ENCODE measurements around the gene WFIKKN1. TPM values are rescaled to one million over a fixed set of nuclear protein-coding genes. Genes with fewer than 3 reads are reported as not detected.

The WFIKKN1 gene
- total RNA-seq, 1 experiment from 2014 or later: 0.05 TPM

DNA sequence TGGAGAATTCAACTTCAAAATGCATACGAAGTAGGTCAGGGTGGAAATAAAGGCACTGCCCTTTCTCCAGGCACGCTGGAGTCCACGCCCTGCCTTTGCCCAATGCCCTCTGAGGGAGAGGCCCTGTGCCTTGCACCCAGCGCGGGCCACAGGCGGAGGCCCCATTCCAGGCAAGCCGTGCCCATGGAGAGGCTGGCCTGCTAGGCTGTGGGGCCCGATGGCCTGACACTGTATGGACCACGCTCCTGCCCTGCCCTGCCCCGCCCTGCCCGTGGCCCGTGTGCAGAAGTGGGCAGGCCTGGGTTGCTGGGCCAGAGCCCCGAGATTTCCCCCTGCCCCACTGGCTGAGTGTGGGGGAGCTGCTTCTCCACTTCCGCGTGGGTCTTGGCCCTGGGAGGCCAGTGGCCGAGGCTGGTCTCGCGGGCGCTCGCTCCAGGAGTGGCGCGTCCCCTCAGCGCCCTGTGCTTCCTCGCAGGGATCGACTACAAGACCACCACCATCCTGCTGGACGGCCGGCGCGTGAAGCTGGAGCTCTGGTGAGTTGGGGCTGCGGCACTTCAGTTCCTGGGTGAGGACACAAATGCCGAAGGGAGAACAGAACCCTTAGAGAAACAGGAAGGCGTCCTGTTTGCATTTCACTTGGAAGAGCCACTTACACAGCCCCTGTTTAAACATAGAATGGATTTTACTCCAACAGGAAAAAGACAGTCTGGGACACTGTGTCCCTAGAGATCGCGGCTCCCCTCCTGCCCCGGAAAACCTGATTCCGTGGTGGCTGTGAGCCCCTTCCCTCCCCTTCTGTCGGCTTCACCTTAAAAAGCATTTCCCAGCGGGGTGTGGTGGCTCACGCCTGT is 13.8 kb upstream of the WFIKKN1 start:
- no peak for DNase-seq (ENCODE audit: low read depth, low spot score)
- in situ Hi-C loops (cut with HindIII; ENCODE audit: low pct_unique_long_range_greater_than_20kb, low sequenced_read_pairs): no loop called here

DNA sequence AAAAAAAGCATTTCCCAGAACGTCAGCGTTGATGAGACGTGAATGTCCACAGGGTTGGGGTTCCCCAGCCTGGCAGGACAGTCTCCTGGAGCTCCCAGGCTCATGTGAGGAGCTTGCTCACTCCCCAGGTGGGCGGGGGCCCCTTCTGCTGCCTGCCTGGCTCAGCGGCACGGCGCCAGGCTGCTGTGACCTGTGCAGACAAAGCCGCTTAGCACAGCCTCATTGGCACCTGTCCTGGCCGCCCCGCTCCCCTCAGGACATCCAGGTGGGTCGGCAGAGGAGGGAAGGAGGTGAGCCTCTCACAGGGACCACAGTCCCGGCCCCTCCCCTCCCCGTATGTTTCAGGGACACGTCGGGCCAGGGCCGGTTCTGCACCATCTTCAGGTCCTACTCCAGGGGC is 12.9 kb upstream of the WFIKKN1 start:
- in situ Hi-C loops (cut with HindIII; ENCODE audit: low pct_unique_long_range_greater_than_20kb, low sequenced_read_pairs): no loop called here
- DNase-seq (ENCODE audit: low read depth, low spot score): no peak

GRCh38 chr16:619476-620100 is 11.2 kb upstream of the WFIKKN1 start:
- DNase-seq (ENCODE audit: low read depth, low spot score): no peak
- in situ Hi-C loops (cut with HindIII; ENCODE audit: low pct_unique_long_range_greater_than_20kb, low sequenced_read_pairs): no loop called here

DNA sequence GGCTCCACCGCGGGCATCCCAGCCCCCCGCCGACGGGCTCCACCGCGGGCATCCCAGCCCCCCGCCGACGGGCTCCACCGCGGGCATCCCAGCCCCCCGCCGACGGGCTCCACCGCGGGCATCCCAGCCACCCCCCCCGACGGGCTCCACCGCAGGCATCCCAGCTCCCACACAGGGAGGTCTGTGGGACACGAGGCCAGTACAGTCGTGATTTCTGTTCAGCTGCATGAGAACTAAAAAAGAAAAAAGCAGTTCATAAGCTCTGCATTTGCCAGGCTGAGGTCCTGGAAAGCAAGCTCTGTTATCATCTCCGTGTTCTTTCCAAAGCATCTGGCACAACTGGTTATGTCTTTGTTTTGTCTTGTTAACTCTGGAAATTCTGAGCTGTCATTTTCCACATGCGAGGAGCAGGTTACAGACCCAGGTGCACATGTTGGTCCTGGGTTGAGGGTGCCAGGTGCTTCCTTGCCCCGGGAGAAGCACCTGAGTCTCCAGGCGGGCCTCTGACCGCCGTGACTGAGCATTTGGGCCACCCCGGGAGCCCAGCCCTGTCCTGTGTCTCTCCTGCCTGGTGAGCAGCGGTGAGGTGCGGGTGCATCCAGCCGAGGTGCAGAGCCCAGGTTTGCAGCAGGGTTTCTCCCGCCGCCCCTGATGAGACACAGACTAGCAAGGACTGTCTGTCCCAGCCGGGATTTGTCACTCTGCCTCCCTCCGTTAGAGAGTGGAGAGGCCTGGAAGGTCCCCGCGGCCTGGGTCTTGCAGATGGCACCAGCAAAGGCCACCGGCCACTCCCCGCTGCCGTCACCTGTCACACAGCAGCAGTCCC is 9.9 kb upstream of the WFIKKN1 start:
- in situ Hi-C loops (cut with HindIII; ENCODE audit: low pct_unique_long_range_greater_than_20kb, low sequenced_read_pairs): no loop called here

GRCh38 chr16:621526-622105 is 9.2 kb upstream of the WFIKKN1 start:
- DNase-seq (ENCODE audit: low read depth, low spot score): no peak
- in situ Hi-C loops (cut with HindIII; ENCODE audit: low pct_unique_long_range_greater_than_20kb, low sequenced_read_pairs): no loop called here

More for the DNA sequence above, 9.9 kb upstream of the WFIKKN1 start:
- DNase-seq (ENCODE audit: low read depth, low spot score): no peak

DNA sequence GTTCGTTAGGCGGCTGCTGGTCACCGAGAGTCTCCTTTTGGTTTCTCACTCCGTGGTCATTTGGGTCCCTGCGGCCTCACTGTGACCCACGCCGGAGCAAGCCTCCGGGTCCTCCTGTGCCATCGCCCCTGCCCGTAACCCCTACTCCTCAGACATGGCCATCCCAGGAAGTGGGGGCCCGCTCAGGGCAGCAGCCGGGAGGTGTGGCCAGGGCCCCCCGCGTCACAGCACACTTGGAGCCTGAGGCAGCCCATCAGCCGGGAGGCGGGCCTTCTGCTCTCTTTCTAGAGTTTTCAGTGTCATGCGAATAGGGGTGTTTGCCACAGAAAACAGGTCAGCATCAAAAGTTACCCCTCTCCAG is 7.9 kb upstream of the WFIKKN1 start:
- in situ Hi-C loops (cut with HindIII; ENCODE audit: low pct_unique_long_range_greater_than_20kb, low sequenced_read_pairs): no loop called here
- no peak for DNase-seq (ENCODE audit: low read depth, low spot score)

- in situ Hi-C loops (cut with HindIII; ENCODE audit: low pct_unique_long_range_greater_than_20kb, low sequenced_read_pairs): no loop called here
- no peak for DNase-seq (ENCODE audit: low read depth, low spot score)
Observed at GRCh38 chr16:624526-625070, 6.2 kb upstream of the WFIKKN1 start.

GRCh38 chr16:625117-625976 is 5.4 kb upstream of the WFIKKN1 start:
- no peak for DNase-seq (ENCODE audit: low read depth, low spot score)
- in situ Hi-C loops (cut with HindIII; ENCODE audit: low pct_unique_long_range_greater_than_20kb, low sequenced_read_pairs): no loop called here

- no peak for DNase-seq (ENCODE audit: low read depth, low spot score)
- in situ Hi-C loops (cut with HindIII; ENCODE audit: low pct_unique_long_range_greater_than_20kb, low sequenced_read_pairs): no loop called here
Observed at GRCh38 chr16:625977-626765, 4.6 kb upstream of the WFIKKN1 start.

- in situ Hi-C loops (cut with HindIII; ENCODE audit: low pct_unique_long_range_greater_than_20kb, low sequenced_read_pairs): no loop called here
- DNase-seq (ENCODE audit: low read depth, low spot score): no peak
Observed at GRCh38 chr16:626787-627453, 3.9 kb upstream of the WFIKKN1 start.

DNA sequence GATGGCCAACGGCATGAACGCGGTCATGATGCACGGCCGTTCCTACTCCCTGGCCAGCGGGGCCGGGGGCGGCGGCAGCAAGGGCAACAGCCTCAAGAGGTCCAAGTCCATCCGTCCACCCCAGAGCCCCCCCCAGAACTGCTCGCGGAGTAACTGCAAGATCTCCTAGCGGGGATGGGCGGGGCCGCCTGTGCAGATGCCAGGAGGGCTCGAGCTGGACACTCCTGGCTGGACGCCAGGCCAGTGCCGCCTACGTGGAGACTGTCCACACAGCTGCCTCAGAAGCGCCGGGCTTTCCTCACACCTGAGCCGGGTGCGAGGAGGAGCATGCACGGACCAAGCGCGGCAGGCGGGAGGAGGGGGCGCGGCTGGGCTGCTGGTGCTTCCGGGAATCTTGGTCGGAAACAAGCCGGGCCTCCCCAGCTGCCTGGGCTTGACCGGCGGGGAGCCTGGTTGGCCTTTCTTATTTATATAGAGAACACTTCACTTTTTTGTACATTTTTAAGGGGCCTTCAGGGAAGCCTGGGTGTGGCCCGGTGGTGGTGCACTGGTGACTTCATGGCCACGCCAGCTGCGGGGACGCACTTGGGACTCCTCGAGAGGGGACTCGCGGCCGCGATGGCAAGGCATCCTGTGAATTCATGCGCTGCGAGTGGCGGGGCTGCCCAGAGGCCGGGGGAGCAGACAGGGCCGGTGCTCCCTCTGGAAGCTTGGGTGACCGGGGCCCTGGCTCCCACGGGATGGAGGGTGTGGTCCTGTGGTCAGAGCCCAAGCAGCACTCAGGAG is 3.1 kb upstream of the WFIKKN1 start:
- in situ Hi-C loops (cut with HindIII; ENCODE audit: low pct_unique_long_range_greater_than_20kb, low sequenced_read_pairs): no loop called here
- no peak for DNase-seq (ENCODE audit: low read depth, low spot score)

DNA sequence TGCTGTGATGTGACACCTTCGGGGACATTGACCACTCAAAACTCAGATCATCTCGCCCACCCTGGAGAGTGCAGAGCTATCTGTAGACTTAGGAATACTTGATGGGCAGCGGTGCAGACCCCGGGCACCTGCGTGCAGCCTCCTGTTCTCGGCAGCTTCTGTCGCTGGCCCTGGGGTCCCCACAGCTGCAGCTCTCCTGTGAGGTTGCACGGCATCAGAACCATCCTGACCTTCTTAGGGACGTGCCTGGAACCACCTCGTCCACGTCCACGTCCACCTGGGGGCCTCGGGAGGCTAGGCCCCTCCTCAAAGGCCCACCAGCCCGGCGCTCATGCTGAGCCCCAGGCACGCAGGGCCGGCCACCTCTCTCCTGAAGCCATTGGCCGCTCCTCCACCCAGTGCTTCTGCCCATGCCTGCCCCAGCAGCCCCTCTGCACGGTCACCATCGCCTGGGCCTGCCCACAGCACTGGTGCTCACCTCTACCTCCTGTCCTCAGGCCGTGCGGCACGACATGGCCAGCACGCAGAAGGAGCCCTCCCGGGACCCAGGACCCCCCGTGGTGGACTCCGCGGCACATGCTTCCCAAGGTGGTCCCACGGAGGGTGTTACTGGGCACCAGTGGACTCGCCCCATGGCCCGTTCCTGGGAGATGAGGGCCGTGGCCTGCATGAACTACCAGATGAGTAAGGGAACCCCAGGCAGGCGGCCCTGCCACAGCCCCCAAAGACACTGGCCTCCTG is 2.3 kb upstream of the WFIKKN1 start:
- in situ Hi-C loops (cut with HindIII; ENCODE audit: low pct_unique_long_range_greater_than_20kb, low sequenced_read_pairs): no loop called here
- DNase-seq (ENCODE audit: low read depth, low spot score): no peak

GRCh38 chr16:629185-629832 is 1.5 kb upstream of the WFIKKN1 start:
- DNase-seq (ENCODE audit: low read depth, low spot score): no peak
- in situ Hi-C loops (cut with HindIII; ENCODE audit: low pct_unique_long_range_greater_than_20kb, low sequenced_read_pairs): no loop called here

DNA sequence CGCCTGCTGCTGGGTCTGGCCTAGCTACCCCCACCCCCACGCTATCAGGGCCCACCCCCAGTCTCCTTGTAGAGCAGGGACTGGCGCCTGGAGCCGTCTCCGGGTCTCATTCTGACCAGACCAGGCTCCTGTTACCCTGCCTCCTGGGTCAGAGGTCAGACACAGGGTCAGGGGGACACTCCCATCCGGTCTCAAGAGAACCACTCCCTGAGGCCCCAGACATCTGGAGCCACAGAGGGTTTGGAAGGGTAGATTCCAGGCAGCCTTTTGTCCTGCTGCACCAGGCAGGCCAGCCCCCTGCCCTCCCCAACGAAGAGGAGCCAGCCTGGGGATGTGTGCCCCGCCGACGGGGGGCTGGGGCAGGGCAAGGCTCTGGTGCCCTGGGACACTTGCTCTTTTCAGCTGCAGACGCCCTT is 944 bp upstream of the WFIKKN1 start:
- DNase-seq (ENCODE audit: low read depth, low spot score): no peak
- in situ Hi-C loops (cut with HindIII; ENCODE audit: low pct_unique_long_range_greater_than_20kb, low sequenced_read_pairs): no loop called here
